ENCODE results near the gene SMYD3.
"Not testable (repeated sequence)": the region's sequence is repeated elsewhere in the genome, so short reads cannot be mapped to it uniquely, and the experiment has no call there.

Gene SMYD3

DNA sequence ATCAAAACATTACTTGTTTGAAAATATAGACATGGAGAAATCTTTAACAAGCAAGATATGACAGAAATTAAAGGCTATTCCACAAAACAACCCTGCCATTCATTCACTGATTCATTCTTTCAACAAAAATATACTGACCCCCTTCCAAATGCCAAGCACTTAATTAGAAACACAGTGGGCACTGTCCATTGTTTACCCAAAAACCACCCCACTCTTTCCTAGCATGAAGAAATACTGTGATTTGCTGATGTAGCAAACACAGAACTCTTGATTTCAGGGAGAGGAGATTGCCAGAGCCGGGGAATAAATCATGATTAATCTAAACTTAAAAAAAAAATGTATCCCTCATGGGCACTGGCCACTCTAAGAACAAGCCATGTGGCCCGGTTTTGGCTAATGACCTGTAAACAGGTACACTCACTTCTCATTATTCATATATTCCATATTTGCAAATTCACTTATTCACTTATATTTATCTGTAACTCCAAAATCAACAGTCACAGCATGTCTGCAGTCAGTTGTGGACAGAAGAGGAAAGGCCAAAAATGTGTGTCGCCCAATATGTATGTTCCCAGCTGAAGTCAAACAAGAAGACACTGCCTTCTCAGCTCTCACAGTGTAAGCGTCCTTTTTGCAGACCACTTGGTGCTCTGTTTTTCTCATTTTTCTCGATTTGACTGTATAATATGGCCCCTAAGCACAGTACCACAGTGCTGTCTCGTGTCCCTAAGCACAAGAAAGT lies 133.1 kb downstream of the SMYD3 start:
- no peak overlapping the region for H3K4me3 ChIP-seq (ENCODE audit: low read depth, low read length)
- DNase-seq (ENCODE audit: low read depth): peak; percentile 86
- TF ChIP-seq, protein P1, sequence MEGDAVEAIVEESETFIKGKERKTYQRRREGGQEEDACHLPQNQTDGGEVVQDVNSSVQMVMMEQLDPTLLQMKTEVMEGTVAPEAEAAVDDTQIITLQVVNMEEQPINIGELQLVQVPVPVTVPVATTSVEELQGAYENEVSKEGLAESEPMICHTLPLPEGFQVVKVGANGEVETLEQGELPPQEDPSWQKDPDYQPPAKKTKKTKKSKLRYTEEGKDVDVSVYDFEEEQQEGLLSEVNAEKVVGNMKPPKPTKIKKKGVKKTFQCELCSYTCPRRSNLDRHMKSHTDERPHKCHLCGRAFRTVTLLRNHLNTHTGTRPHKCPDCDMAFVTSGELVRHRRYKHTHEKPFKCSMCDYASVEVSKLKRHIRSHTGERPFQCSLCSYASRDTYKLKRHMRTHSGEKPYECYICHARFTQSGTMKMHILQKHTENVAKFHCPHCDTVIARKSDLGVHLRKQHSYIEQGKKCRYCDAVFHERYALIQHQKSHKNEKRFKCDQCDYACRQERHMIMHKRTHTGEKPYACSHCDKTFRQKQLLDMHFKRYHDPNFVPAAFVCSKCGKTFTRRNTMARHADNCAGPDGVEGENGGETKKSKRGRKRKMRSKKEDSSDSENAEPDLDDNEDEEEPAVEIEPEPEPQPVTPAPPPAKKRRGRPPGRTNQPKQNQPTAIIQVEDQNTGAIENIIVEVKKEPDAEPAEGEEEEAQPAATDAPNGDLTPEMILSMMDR (conservative IDR thresholded peaks at IDR 0.05; ENCODE audit: low read depth, low read length): no peak

- no peak overlapping the region for H3K4me3 ChIP-seq (ENCODE audit: low read depth, low read length)
- no peak for DNase-seq (ENCODE audit: low read depth)
- TF ChIP-seq, protein P1 (conservative IDR thresholded peaks at IDR 0.05; ENCODE audit: low read depth, low read length): no peak
Observed at GRCh38 chr1:246372559-246372958, 134.5 kb downstream of the SMYD3 start.

- TF ChIP-seq, protein P1 (conservative IDR thresholded peaks at IDR 0.05; ENCODE audit: low read depth, low read length): no peak
- peak; percentile 48 for DNase-seq (ENCODE audit: low read depth)
- H3K4me3 ChIP-seq (ENCODE audit: low read depth, low read length): no peak overlapping the region
Observed at GRCh38 chr1:246367041-246367440, 140.0 kb downstream of the SMYD3 start.

GRCh38 chr1:246365708-246366107 lies 141.4 kb downstream of the SMYD3 start:
- H3K4me3 ChIP-seq (ENCODE audit: low read depth, low read length): no peak overlapping the region
- TF ChIP-seq, protein P1 (conservative IDR thresholded peaks at IDR 0.05; ENCODE audit: low read depth, low read length): no peak
- DNase-seq (ENCODE audit: low read depth): no peak

GRCh38 chr1:246364415-246364941 lies 142.6 kb downstream of the SMYD3 start:
- TF ChIP-seq, protein P1 (conservative IDR thresholded peaks at IDR 0.05; ENCODE audit: low read depth, low read length): no peak
- no peak for DNase-seq (ENCODE audit: low read depth)
- no peak overlapping the region for H3K4me3 ChIP-seq (ENCODE audit: low read depth, low read length)

DNA sequence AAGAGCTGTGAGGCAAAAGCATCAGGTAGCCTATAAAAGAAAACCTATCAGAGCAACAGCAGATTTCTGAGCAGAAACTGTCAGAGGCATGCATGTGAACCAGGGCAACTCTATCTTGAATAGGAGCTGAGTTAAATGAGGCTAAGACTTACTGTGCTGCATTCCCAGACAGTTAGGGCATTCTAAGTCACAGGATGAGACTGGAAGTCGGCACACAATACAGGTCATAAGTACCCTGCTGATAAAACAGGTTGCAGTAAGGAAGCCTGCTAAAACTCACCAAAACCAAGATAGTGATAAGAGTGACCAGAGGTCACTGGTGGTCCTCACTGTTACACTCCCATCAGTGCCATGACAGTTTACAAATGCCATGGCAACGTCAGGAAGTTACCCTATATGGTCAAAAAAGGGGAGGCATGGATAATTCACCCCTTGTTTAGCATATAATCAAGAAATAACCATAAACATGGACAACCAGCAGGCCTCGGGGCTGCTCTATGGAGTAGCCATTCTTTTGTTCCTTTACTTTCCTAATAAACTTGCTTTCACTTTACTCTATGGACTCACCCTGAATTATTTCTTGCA lies 150.0 kb downstream of the SMYD3 start:
- peak; percentile 70 for DNase-seq (ENCODE audit: low read depth)
- not testable (repeated sequence) for H3K4me3 ChIP-seq (ENCODE audit: low read depth, low read length)

GRCh38 chr1:246355411-246356230 lies 151.5 kb downstream of the SMYD3 start:
- no peak overlapping the region for H3K4me3 ChIP-seq (ENCODE audit: low read depth, low read length)
- TF ChIP-seq, protein P1 (conservative IDR thresholded peaks at IDR 0.05; ENCODE audit: low read depth, low read length): peak; percentile 27
- DNase-seq (ENCODE audit: low read depth): peak; percentile 27
